ENCODE data around the gene MBP. TPM values are rescaled to one million over a fixed set of nuclear protein-coding genes. Genes with fewer than 3 reads are reported as not detected.

Gene MBP
- polyA plus RNA-seq, 1 donor from 2014 or later = 3.3 TPM

- TF ChIP-seq RAD21 (conservative IDR thresholded peaks at IDR 0.05) = no peak
- no peak for TF ChIP-seq EP300 (conservative IDR thresholded peaks at IDR 0.05; ENCODE audit: poor library complexity, severe bottlenecking)
- TF ChIP-seq EZH2 (IDR thresholded peaks at IDR 0.05; ENCODE audit: borderline replicate concordance, insufficient read depth, low read length, poor library complexity, severe bottlenecking) = no peak
- no peak for TF ChIP-seq POLR2AphosphoS5 (IDR thresholded peaks at IDR 0.05)
- TF ChIP-seq MXI1 (conservative IDR thresholded peaks at IDR 0.05; ENCODE audit: poor library complexity, severe bottlenecking) = no peak
- no peak for TF ChIP-seq TAF1 (IDR thresholded peaks at IDR 0.05; ENCODE audit: low read depth)
- no peak for TF ChIP-seq SMC3 (conservative IDR thresholded peaks at IDR 0.05; ENCODE audit: poor library complexity)
- TF ChIP-seq, protein P1, sequence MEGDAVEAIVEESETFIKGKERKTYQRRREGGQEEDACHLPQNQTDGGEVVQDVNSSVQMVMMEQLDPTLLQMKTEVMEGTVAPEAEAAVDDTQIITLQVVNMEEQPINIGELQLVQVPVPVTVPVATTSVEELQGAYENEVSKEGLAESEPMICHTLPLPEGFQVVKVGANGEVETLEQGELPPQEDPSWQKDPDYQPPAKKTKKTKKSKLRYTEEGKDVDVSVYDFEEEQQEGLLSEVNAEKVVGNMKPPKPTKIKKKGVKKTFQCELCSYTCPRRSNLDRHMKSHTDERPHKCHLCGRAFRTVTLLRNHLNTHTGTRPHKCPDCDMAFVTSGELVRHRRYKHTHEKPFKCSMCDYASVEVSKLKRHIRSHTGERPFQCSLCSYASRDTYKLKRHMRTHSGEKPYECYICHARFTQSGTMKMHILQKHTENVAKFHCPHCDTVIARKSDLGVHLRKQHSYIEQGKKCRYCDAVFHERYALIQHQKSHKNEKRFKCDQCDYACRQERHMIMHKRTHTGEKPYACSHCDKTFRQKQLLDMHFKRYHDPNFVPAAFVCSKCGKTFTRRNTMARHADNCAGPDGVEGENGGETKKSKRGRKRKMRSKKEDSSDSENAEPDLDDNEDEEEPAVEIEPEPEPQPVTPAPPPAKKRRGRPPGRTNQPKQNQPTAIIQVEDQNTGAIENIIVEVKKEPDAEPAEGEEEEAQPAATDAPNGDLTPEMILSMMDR (IDR thresholded peaks at IDR 0.05; ENCODE audit: poor library complexity, severe bottlenecking) = no peak
- TF ChIP-seq, protein P2, sequence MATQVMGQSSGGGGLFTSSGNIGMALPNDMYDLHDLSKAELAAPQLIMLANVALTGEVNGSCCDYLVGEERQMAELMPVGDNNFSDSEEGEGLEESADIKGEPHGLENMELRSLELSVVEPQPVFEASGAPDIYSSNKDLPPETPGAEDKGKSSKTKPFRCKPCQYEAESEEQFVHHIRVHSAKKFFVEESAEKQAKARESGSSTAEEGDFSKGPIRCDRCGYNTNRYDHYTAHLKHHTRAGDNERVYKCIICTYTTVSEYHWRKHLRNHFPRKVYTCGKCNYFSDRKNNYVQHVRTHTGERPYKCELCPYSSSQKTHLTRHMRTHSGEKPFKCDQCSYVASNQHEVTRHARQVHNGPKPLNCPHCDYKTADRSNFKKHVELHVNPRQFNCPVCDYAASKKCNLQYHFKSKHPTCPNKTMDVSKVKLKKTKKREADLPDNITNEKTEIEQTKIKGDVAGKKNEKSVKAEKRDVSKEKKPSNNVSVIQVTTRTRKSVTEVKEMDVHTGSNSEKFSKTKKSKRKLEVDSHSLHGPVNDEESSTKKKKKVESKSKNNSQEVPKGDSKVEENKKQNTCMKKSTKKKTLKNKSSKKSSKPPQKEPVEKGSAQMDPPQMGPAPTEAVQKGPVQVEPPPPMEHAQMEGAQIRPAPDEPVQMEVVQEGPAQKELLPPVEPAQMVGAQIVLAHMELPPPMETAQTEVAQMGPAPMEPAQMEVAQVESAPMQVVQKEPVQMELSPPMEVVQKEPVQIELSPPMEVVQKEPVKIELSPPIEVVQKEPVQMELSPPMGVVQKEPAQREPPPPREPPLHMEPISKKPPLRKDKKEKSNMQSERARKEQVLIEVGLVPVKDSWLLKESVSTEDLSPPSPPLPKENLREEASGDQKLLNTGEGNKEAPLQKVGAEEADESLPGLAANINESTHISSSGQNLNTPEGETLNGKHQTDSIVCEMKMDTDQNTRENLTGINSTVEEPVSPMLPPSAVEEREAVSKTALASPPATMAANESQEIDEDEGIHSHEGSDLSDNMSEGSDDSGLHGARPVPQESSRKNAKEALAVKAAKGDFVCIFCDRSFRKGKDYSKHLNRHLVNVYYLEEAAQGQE (IDR thresholded peaks at IDR 0.05; ENCODE audit: borderline replicate concordance) = no peak
- H3K27ac ChIP-seq (ENCODE audit: low read length) = no peak overlapping the region
Measured at GRCh38 chr18:76977684-76978232, 154.8 kb downstream of the MBP start.

GRCh38 chr18:76977108-76977621 lies 155.4 kb downstream of the MBP start:
- no peaks in the 10 kb centered on the region for H4K20me1 ChIP-seq (ENCODE audit: insufficient read depth)
- no peaks in the 10 kb centered on the region for H3K36me3 ChIP-seq (ENCODE audit: insufficient read depth, low read length)
- no peak overlapping the region for H3K27ac ChIP-seq (ENCODE audit: low read length)
- no peaks in the 10 kb centered on the region for H3K79me2 ChIP-seq (replicated peaks; ENCODE audit: insufficient read depth, low read length)
- no peak overlapping the region for H3K9ac ChIP-seq (ENCODE audit: low read length)
- no peaks in the 10 kb centered on the region for H3K9me3 ChIP-seq (ENCODE audit: low read length)
- TF ChIP-seq, protein P2 (IDR thresholded peaks at IDR 0.05; ENCODE audit: borderline replicate concordance) = no peak
- no peak for TF ChIP-seq EP300 (conservative IDR thresholded peaks at IDR 0.05; ENCODE audit: poor library complexity, severe bottlenecking)
- no peak for TF ChIP-seq POLR2AphosphoS5 (IDR thresholded peaks at IDR 0.05)
- TF ChIP-seq EZH2 (IDR thresholded peaks at IDR 0.05; ENCODE audit: borderline replicate concordance, insufficient read depth, low read length, poor library complexity, severe bottlenecking) = no peak
- no peak for TF ChIP-seq RAD21 (conservative IDR thresholded peaks at IDR 0.05)
- no peak for TF ChIP-seq TAF1 (IDR thresholded peaks at IDR 0.05; ENCODE audit: low read depth)
- no peak for TF ChIP-seq SMC3 (conservative IDR thresholded peaks at IDR 0.05; ENCODE audit: poor library complexity)
- TF ChIP-seq, protein P1 (IDR thresholded peaks at IDR 0.05; ENCODE audit: poor library complexity, severe bottlenecking) = no peak
- no peak for TF ChIP-seq MXI1 (conservative IDR thresholded peaks at IDR 0.05; ENCODE audit: poor library complexity, severe bottlenecking)
- no peak overlapping the region for H3K4me2 ChIP-seq (ENCODE audit: low read length)
- H2AFZ ChIP-seq (ENCODE audit: low read depth, low read length) = no peak overlapping the region
- no peaks in the 10 kb centered on the region for H3K27me3 ChIP-seq (ENCODE audit: insufficient read depth, low read depth, low read length)
- H3F3A ChIP-seq (ENCODE audit: insufficient read depth, low read length, poor library complexity, severe bottlenecking) = no peaks in the 10 kb centered on the region
- H3K9me2 ChIP-seq (ENCODE audit: insufficient read depth, low read length) = no peaks in the 10 kb centered on the region
- no peak overlapping the region for H3K4me3 ChIP-seq (ENCODE audit: low read length)

More at GRCh38 chr18:76977684-76978232, 154.8 kb downstream of the MBP start:
- Histone ChIP-seq H3K9me2 (ENCODE audit: insufficient read depth, low read length) (no peaks in the 10 kb centered on the region), H3K4me2 (ENCODE audit: low read length) (no peak overlapping the region), H3F3A (ENCODE audit: insufficient read depth, low read length, poor library complexity, severe bottlenecking) (no peaks in the 10 kb centered on the region), H4K20me1 (ENCODE audit: insufficient read depth) (no peaks in the 10 kb centered on the region), H3K9me3 (ENCODE audit: low read length) (no peaks in the 10 kb centered on the region), H2AFZ (ENCODE audit: low read depth, low read length) (no peak overlapping the region), H3K36me3 (ENCODE audit: insufficient read depth, low read length) (no peaks in the 10 kb centered on the region), H3K79me2 (replicated peaks; ENCODE audit: insufficient read depth, low read length) (no peaks in the 10 kb centered on the region), H3K9ac (ENCODE audit: low read length) (no peak overlapping the region), H3K4me3 (ENCODE audit: low read length) (no peak overlapping the region), H3K27me3 (ENCODE audit: insufficient read depth, low read depth, low read length) (no peaks in the 10 kb centered on the region)

All from neural cell (in vitro differentiated cells).